ENCODE results near the gene PKD2L1.
"Not testable (repeated sequence)": the region's sequence is repeated elsewhere in the genome, so short reads cannot be mapped to it uniquely, and the experiment has no call there.

DNA sequence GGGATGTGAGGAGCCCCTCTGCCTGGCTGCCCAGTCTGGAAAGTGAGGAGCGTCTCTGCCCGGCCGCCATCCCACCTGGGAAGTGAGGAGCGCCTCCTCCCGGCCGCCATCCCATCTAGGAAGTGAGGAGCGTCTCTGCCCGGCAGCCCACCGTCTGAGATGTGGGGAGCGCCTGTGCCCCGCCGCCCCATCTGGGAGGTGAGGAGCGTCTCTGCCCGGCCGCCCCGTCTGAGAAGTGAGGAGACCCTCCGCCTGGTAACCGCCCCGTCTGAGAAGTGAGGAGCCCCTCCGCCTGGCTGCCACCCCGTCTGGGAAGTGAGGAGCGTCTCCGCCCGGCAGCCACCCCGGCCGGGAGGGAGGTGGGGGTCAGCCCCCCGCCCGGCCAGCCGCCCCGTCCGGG, 53.1 kb downstream of the PKD2L1 start:
- TF ChIP-seq, protein P1, sequence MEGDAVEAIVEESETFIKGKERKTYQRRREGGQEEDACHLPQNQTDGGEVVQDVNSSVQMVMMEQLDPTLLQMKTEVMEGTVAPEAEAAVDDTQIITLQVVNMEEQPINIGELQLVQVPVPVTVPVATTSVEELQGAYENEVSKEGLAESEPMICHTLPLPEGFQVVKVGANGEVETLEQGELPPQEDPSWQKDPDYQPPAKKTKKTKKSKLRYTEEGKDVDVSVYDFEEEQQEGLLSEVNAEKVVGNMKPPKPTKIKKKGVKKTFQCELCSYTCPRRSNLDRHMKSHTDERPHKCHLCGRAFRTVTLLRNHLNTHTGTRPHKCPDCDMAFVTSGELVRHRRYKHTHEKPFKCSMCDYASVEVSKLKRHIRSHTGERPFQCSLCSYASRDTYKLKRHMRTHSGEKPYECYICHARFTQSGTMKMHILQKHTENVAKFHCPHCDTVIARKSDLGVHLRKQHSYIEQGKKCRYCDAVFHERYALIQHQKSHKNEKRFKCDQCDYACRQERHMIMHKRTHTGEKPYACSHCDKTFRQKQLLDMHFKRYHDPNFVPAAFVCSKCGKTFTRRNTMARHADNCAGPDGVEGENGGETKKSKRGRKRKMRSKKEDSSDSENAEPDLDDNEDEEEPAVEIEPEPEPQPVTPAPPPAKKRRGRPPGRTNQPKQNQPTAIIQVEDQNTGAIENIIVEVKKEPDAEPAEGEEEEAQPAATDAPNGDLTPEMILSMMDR (conservative IDR thresholded peaks at IDR 0.05; ENCODE audit: low read depth, low read length): not testable (repeated sequence)
- TF ChIP-seq EZH2 (IDR thresholded peaks at IDR 0.05; ENCODE audit: low read length, unreplicated experiment): not testable (repeated sequence)
